ENCODE data around the gene TEX13B. TPM values are rescaled to one million over a fixed set of nuclear protein-coding genes. Genes with fewer than 3 reads are reported as not detected.

The TEX13B gene
- not detected for total RNA-seq
- not detected for polyA plus RNA-seq (ENCODE audit: insufficient read depth in 1 of 8, insufficient read length in 8 of 8, low replicate concordance in 1 of 8)
- long read RNA-seq, donor 1 = 0 reads
- long read RNA-seq, donor 2 = 0 reads
- long read RNA-seq, donor 3 = 0 reads
- long read RNA-seq, donor 4 = 0 reads
- long read RNA-seq, donor 5 = 0 reads
- long read RNA-seq, donor 6 = 0 reads
- long read RNA-seq, donor 7 = 0 reads
- long read RNA-seq, donor 8 = 0 reads
- long read RNA-seq, donor 9 = 0 reads
- long read RNA-seq, donor 10 = 0 reads
- long read RNA-seq, donor 11 = 0 reads

- H3K4me3 ChIP-seq (ENCODE audit: low read length) = no peak within 1 kb of the TSS
- H3K27me3 ChIP-seq (ENCODE audit: control insufficient read depth, insufficient read depth, low read length) = peaks cover 22% of the 10 kb centered on the region
- no peaks in the 10 kb centered on the region for H3K9me3 ChIP-seq (replicated peaks; ENCODE audit: control insufficient read depth, low read depth, low read length)
- no CpG with 5 or more reads among the region's 6 CpGs for WGBS (ENCODE audit: insufficient coverage)
- no peak for DNase-seq
- H3K4me1 ChIP-seq (ENCODE audit: control insufficient read depth, insufficient read depth, low read length) = no peaks in the 10 kb centered on the region
- no peak within 1 kb of the TSS for H3K27ac ChIP-seq (ENCODE audit: low read length)
- no peaks in the 10 kb centered on the region for H3K36me3 ChIP-seq (ENCODE audit: control insufficient read depth, insufficient read depth, low read length)
Observed at GRCh38 chrX:107982356-107982755, at the start of gene TEX13B. Gene TEX13B (minus strand): TSS chrX:107982370. CDS start chrX:107982127, 243 bp downstream.

- 59% methylated on average over 3 of the region's 5 CpGs for WGBS (ENCODE audit: insufficient coverage)
- Histone ChIP-seq H3K27ac (ENCODE audit: low read length) (no peak overlapping the region), H3K27me3 (ENCODE audit: control insufficient read depth, insufficient read depth, low read length) (peaks cover 23% of the 10 kb centered on the region), H3K4me1 (ENCODE audit: control insufficient read depth, insufficient read depth, low read length) (peaks cover 2% of the 10 kb centered on the region), H3K36me3 (ENCODE audit: control insufficient read depth, insufficient read depth, low read length) (no peaks in the 10 kb centered on the region), H3K4me3 (ENCODE audit: low read length) (no peak overlapping the region), H3K9me3 (replicated peaks; ENCODE audit: control insufficient read depth, low read depth, low read length) (no peaks in the 10 kb centered on the region)
- no peak for DNase-seq
Observed at GRCh38 chrX:108029928-108030711, 48.0 kb upstream of the TEX13B start.

- WGBS (ENCODE audit: insufficient coverage) = no CpG with 5 or more reads among the region's 1 CpG
- peaks cover 18% of the 10 kb centered on the region for H3K27me3 ChIP-seq (ENCODE audit: control insufficient read depth, insufficient read depth, low read length)
Observed at GRCh38 chrX:108028854-108029253, 46.7 kb upstream of the TEX13B start.

GRCh38 chrX:108025954-108026600 is 43.9 kb upstream of the TEX13B start:
- Histone ChIP-seq H3K4me3 (ENCODE audit: low read length) (no peak overlapping the region), H3K36me3 (ENCODE audit: control insufficient read depth, insufficient read depth, low read length) (no peaks in the 10 kb centered on the region), H3K27me3 (ENCODE audit: control insufficient read depth, insufficient read depth, low read length) (peaks cover 6% of the 10 kb centered on the region), H3K4me1 (ENCODE audit: control insufficient read depth, insufficient read depth, low read length) (no peaks in the 10 kb centered on the region), H3K27ac (ENCODE audit: low read length) (no peak overlapping the region), H3K9me3 (replicated peaks; ENCODE audit: control insufficient read depth, low read depth, low read length) (no peaks in the 10 kb centered on the region)
- WGBS (ENCODE audit: insufficient coverage) = 40% methylated on average over 1 of the region's 2 CpGs
- DNase-seq = no peak

More at GRCh38 chrX:108028854-108029253, 46.7 kb upstream of the TEX13B start:
- DNase-seq = no peak
- Histone ChIP-seq H3K27ac (ENCODE audit: low read length) (no peak overlapping the region), H3K9me3 (replicated peaks; ENCODE audit: control insufficient read depth, low read depth, low read length) (no peaks in the 10 kb centered on the region), H3K4me1 (ENCODE audit: control insufficient read depth, insufficient read depth, low read length) (no peaks in the 10 kb centered on the region), H3K36me3 (ENCODE audit: control insufficient read depth, insufficient read depth, low read length) (no peaks in the 10 kb centered on the region), H3K4me3 (ENCODE audit: low read length) (no peak overlapping the region)

GRCh38 chrX:108025376-108025775 is 43.2 kb upstream of the TEX13B start:
- no peaks in the 10 kb centered on the region for H3K36me3 ChIP-seq (ENCODE audit: control insufficient read depth, insufficient read depth, low read length)
- no peak overlapping the region for H3K4me3 ChIP-seq (ENCODE audit: low read length)
- no peak overlapping the region for H3K27ac ChIP-seq (ENCODE audit: low read length)
- no peaks in the 10 kb centered on the region for H3K9me3 ChIP-seq (replicated peaks; ENCODE audit: control insufficient read depth, low read depth, low read length)
- peaks cover 8% of the 10 kb centered on the region for H3K27me3 ChIP-seq (ENCODE audit: control insufficient read depth, insufficient read depth, low read length)
- no CpG with 5 or more reads among the region's 1 CpG for WGBS (ENCODE audit: insufficient coverage)
- DNase-seq = no peak
- H3K4me1 ChIP-seq (ENCODE audit: control insufficient read depth, insufficient read depth, low read length) = no peaks in the 10 kb centered on the region

GRCh38 chrX:108022491-108023089 is 40.4 kb upstream of the TEX13B start:
- Histone ChIP-seq H3K9me3 (replicated peaks; ENCODE audit: control insufficient read depth, low read depth, low read length) (no peaks in the 10 kb centered on the region), H3K36me3 (ENCODE audit: control insufficient read depth, insufficient read depth, low read length) (no peaks in the 10 kb centered on the region), H3K27me3 (ENCODE audit: control insufficient read depth, insufficient read depth, low read length) (peaks cover 18% of the 10 kb centered on the region), H3K4me3 (ENCODE audit: low read length) (no peak overlapping the region), H3K4me1 (ENCODE audit: control insufficient read depth, insufficient read depth, low read length) (no peaks in the 10 kb centered on the region), H3K27ac (ENCODE audit: low read length) (no peak overlapping the region)
- WGBS (ENCODE audit: insufficient coverage) = no CpG with 5 or more reads among the region's 1 CpG
- no peak for DNase-seq

- DNase-seq = no peak
Observed at GRCh38 chrX:108020631-108021030, 38.5 kb upstream of the TEX13B start.

GRCh38 chrX:108019382-108019875 is 37.3 kb upstream of the TEX13B start:
- no peaks in the 10 kb centered on the region for H3K36me3 ChIP-seq (ENCODE audit: control insufficient read depth, insufficient read depth, low read length)
- no peaks in the 10 kb centered on the region for H3K9me3 ChIP-seq (replicated peaks; ENCODE audit: control insufficient read depth, low read depth, low read length)
- H3K27ac ChIP-seq (ENCODE audit: low read length) = no peak overlapping the region
- H3K4me1 ChIP-seq (ENCODE audit: control insufficient read depth, insufficient read depth, low read length) = no peaks in the 10 kb centered on the region
- no peak overlapping the region for H3K4me3 ChIP-seq (ENCODE audit: low read length)
- DNase-seq = no peak
- H3K27me3 ChIP-seq (ENCODE audit: control insufficient read depth, insufficient read depth, low read length) = peaks cover 18% of the 10 kb centered on the region
- WGBS (ENCODE audit: insufficient coverage) = 53% methylated on average over 2 of the region's 3 CpGs

More at GRCh38 chrX:108020631-108021030, 38.5 kb upstream of the TEX13B start:
- H3K4me1 ChIP-seq (ENCODE audit: control insufficient read depth, insufficient read depth, low read length) = no peaks in the 10 kb centered on the region
- H3K9me3 ChIP-seq (replicated peaks; ENCODE audit: control insufficient read depth, low read depth, low read length) = no peaks in the 10 kb centered on the region
- H3K27ac ChIP-seq (ENCODE audit: low read length) = no peak overlapping the region
- H3K27me3 ChIP-seq (ENCODE audit: control insufficient read depth, insufficient read depth, low read length) = peaks cover 18% of the 10 kb centered on the region
- no peaks in the 10 kb centered on the region for H3K36me3 ChIP-seq (ENCODE audit: control insufficient read depth, insufficient read depth, low read length)
- no peak overlapping the region for H3K4me3 ChIP-seq (ENCODE audit: low read length)
- WGBS (ENCODE audit: insufficient coverage) = 33% methylated on average over 1 of the region's 2 CpGs

- peaks cover 18% of the 10 kb centered on the region for H3K27me3 ChIP-seq (ENCODE audit: control insufficient read depth, insufficient read depth, low read length)
- H3K27ac ChIP-seq (ENCODE audit: low read length) = no peak overlapping the region
- WGBS (ENCODE audit: insufficient coverage) = 71% methylated on average over 4 of the region's 4 CpGs
- H3K4me1 ChIP-seq (ENCODE audit: control insufficient read depth, insufficient read depth, low read length) = no peaks in the 10 kb centered on the region
- H3K36me3 ChIP-seq (ENCODE audit: control insufficient read depth, insufficient read depth, low read length) = no peaks in the 10 kb centered on the region
- H3K9me3 ChIP-seq (replicated peaks; ENCODE audit: control insufficient read depth, low read depth, low read length) = no peaks in the 10 kb centered on the region
- DNase-seq = no peak
- H3K4me3 ChIP-seq (ENCODE audit: low read length) = no peak overlapping the region
Observed at GRCh38 chrX:108018656-108019381, 36.6 kb upstream of the TEX13B start.

All from muscle of leg (tissue), 16 donors.